Upper lobe of left lung (tissue), 6 donors: ENCODE results near the gene ASIP. TPM values are rescaled to one million over a fixed set of nuclear protein-coding genes. Genes with fewer than 3 reads are reported as not detected.

Source experiments
- ATAC-seq, 2 donors: fragments of 200-7000 bp; cut with Tn5 transposase; one replicate each; pipeline ENCODE4 v1.9.1; 2022; ENCODE audit warnings: mild to moderate bottlenecking in 2 of 2, moderate library complexity in 2 of 2; ENCODE audit not compliant: low FRiP score in 2 of 2
- DNase-seq, 2 donors: peaks; one replicate each; pipeline ENCODE4 v3.0.0-alpha.2; 2019 to 2020
- H3K27ac ChIP-seq, 4 donors: fragments of 200-600 bp; sonication (generic); one replicate each; pipeline ENCODE4 v1.5.1; 2016 to 2019
- H3K27me3 ChIP-seq, 4 donors: fragments of 200-600 bp; sonication (generic); one replicate each; pipeline ENCODE4 v1.5.1; 2017 to 2019
- H3K36me3 ChIP-seq, 4 donors: fragments of 200-600 bp; sonication (generic); one replicate each; pipeline ENCODE4 v1.5.1; 2016 to 2019
- H3K4me1 ChIP-seq, 4 donors: fragments of 200-600 bp; sonication (generic); one replicate each; pipeline ENCODE4 v1.5.1; 2018 to 2019
- H3K4me3 ChIP-seq, 4 donors: fragments of 200-600 bp; sonication (generic); one replicate each; pipeline ENCODE4 v1.5.1; 2017 to 2019; ENCODE audit warnings: mild to moderate bottlenecking in 2 of 4, moderate library complexity in 1 of 4
- H3K9me3 ChIP-seq, 4 donors: fragments of 200-600 bp; sonication (generic); one replicate each; pipeline ENCODE4 v1.5.1; 2018 to 2019
- EP300 ChIP-seq, 4 donors: sonication (generic); formaldehyde crosslinking; IDR thresholded peaks; one replicate each; pipeline ENCODE4 v1.5.1; 2017; ENCODE audit warnings: antibody characterized with exemption in 4 of 4, control low read depth in 2 of 4
- POLR2A ChIP-seq, 4 donors: fragments of 450-650 bp; IDR thresholded peaks; one replicate each; pipeline ENCODE4 v1.5.1; 2016 to 2017; ENCODE audit warnings: antibody characterized with exemption in 4 of 4, mild to moderate bottlenecking in 2 of 4
- POLR2AphosphoS5 ChIP-seq, 2 donors: sonication (generic); formaldehyde crosslinking; IDR thresholded peaks; one replicate each; pipeline ENCODE4 v1.5.1; 2017; ENCODE audit warnings: antibody characterized with exemption in 2 of 2
- whole genome bisulfite sequencing, 2 donors: methylation state at CpG; one replicate each; pipeline ENCODE4 v1.1.5; 2017 to 2018; 5-methylcytosine and 5-hydroxymethylcytosine counted together
- total RNA-seq, 6 donors: library from RNA; depleted of rRNA in 4 of 6; stranded (reverse); fragments of >200 nt in 4 of 6; gene quantifications; one replicate each; pipeline versions ENCODE4 v1.1.0 to v1.2.1, GENCODE V29; 2016 to 2021
- TF ChIP-seq, protein P1 (sequence below), 6 experiments: fragments of 450-650 bp in 4 of 6; fragments of 200-600 bp in 2 of 6; sonication (generic) in 2 of 6; IDR thresholded peaks; one replicate each; pipeline ENCODE4 v1.5.1; 2016 to 2019; ENCODE audit warnings: antibody characterized with exemption in 6 of 6
- donor health status: DM: no; HTN: no; CAD: no; lungs with moderate emphysema.
- donor health status: DM: no; HTN: yes; CAD: no; lungs with severe emphysema.

The ASIP gene
- total RNA-seq, 6 donors from 2014 or later, result 0.47 to 0.54 TPM; not detected in 4

DNA sequence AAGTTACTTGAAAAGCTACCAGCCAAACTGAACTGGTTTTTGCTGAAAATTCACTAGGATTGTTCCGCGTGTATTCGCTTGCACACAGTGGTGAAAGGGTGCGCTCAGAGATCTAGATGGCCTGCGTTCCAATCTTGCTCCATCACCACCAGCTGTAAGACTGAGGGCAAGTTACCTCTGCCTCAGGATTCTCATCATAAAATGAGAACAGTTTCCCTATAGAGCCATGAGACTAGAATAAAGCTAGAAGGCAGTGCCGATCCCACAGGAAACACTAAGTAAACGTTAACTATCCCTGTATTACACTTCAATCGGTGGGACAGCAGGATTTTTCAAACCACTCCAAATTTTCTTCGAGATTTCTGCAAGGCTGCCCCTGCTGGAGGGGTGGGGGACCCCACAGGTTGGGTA is 61.1 kb downstream of the ASIP start:
- Histone ChIP-seq H3K27ac (peak overlapping the region; percentile 81 to 92 (median 88)), H3K4me1 (peaks cover 17 to 31% (median 26%) of the 10 kb centered on the region in 4 donors)

DNA sequence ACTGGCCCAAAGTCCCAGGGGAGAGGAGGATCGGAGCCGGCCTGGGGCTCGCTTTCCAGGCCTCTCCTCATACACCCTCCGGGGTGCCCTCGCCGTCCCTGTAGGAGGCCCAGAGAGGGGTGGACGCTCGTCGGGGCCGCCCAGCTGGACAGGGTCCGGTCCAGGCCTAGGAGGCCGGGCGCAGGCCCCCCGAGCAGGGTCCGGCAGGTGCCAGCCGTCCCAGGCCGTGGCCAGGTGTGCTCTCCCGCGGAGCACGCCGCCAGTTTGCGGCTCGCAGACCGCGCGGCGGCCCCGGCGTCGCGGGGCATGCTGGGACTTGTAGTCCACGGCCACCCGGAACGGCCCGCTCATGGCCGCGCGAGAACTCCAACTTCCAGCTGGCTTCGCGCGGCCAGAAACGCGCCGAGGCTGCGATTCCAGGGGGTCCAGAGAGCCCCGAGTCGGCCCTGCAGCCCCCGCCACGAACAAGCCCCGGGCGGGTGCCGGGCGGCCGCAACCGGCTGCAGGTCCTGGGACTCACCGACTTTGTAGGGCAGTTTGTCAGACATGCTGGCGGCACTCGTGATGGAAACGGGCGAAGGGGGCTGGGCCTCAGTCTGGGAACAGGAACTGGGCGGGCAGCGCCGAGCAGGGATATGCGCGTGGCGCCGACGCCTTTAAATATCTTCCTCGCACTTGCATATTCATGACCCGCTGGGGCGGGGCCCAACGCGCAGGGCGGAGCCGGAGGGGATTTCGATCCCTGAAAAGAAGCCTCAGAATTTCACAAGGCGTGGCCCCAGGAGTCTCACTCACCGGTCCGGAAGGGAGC is 61.7 kb downstream of the ASIP start, which contains the start of gene AHCY:
TSS of gene AHCY (minus strand) at position 633 of the 811 bp plus-strand sequence. CDS start at position 548, 85 bp downstream.
- no peaks in the 10 kb centered on the region for H3K27me3 ChIP-seq
- H3K9me3 ChIP-seq, result no peaks in the 10 kb centered on the region
- H3K36me3 ChIP-seq, result no peaks in the 10 kb centered on the region
- TF ChIP-seq, protein P1, sequence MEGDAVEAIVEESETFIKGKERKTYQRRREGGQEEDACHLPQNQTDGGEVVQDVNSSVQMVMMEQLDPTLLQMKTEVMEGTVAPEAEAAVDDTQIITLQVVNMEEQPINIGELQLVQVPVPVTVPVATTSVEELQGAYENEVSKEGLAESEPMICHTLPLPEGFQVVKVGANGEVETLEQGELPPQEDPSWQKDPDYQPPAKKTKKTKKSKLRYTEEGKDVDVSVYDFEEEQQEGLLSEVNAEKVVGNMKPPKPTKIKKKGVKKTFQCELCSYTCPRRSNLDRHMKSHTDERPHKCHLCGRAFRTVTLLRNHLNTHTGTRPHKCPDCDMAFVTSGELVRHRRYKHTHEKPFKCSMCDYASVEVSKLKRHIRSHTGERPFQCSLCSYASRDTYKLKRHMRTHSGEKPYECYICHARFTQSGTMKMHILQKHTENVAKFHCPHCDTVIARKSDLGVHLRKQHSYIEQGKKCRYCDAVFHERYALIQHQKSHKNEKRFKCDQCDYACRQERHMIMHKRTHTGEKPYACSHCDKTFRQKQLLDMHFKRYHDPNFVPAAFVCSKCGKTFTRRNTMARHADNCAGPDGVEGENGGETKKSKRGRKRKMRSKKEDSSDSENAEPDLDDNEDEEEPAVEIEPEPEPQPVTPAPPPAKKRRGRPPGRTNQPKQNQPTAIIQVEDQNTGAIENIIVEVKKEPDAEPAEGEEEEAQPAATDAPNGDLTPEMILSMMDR (IDR thresholded peaks at IDR 0.05), result peak in 2 of 6 experiments; percentile 11 to 28
- TF ChIP-seq POLR2AphosphoS5 (IDR thresholded peaks at IDR 0.05) (peak; percentile 36 to 90), POLR2A (IDR thresholded peaks at IDR 0.05) (peak in 3 of 4 donors; percentile 65 to 78 (median 72)), EP300 (IDR thresholded peaks at IDR 0.05) (no peak)
- ATAC-seq, result peak; percentile 98 to 99
- H3K4me1 ChIP-seq, result peaks cover 17 to 31% (median 26%) of the 10 kb centered on the region in 4 donors
- WGBS, 2 donors, result 0% methylated on average over 6 to 34 of the region's 79 CpGs
- DNase-seq, result peak; percentile 98 to 99
- H3K27ac ChIP-seq, result peak within 1 kb of the TSS; percentile 81 to 92 (median 88)
- peak within 1 kb of the TSS; percentile 57 to 96 (median 81) for H3K4me3 ChIP-seq

More for the DNA sequence above, 61.1 kb downstream of the ASIP start:
- H3K27me3 ChIP-seq, result no peaks in the 10 kb centered on the region
- H3K36me3 ChIP-seq, result no peaks in the 10 kb centered on the region
- H3K9me3 ChIP-seq, result no peaks in the 10 kb centered on the region
- ATAC-seq (no peak), DNase-seq (no peak)
- 28 to 31% methylated on average over 9 of the region's 9 CpGs for WGBS, 2 donors
- TF ChIP-seq, protein P1 (IDR thresholded peaks at IDR 0.05), result no peak
- TF ChIP-seq EP300 (IDR thresholded peaks at IDR 0.05) (no peak), POLR2A (IDR thresholded peaks at IDR 0.05) (no peak), POLR2AphosphoS5 (IDR thresholded peaks at IDR 0.05) (no peak)
- peak overlapping the region; percentile 57 to 96 (median 81) for H3K4me3 ChIP-seq

DNA sequence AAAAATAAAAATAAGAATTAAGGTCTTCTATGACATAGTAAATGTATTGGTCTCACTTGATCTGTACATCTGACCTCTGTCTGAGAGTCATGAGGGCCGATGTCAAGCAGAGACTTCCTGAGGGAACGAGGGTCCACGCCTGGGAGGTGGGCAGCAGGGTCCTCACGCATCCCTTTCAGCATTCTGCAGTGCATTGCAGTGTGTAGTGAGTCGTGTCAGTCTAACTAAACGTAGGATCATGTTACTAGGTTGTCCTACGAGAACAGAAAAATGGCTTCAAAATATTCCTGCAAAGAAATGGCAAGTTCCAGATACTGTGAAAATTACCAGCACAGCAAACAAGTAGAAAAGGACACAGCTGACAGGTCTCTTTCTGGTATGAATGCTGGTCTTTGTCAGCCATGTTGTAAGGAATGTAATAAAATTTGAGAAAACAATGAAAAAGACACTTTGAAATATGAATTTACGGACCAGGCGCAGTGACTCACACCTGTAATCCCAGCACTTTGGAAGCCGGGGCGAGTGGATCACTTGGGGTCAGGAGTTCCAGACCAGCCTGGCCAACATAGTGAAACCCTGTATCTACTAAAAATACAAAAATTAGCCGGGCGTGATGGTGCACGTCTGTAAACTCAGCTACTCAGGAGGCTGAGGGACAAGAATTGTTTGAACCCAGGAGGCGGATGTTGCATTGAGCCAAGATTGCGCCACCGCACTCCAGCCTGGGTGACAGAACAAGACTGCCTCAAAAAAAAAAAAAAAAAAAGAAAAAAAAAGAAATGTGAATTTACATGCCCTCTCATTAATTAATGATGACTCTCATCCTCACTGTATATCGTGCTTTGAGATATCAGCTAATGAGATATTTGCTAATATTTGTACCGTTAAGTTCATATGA is 64.4 kb downstream of the ASIP start:
- no peak for TF ChIP-seq EP300 (IDR thresholded peaks at IDR 0.05)
- TF ChIP-seq, protein P1 (IDR thresholded peaks at IDR 0.05), result no peak
- no peak for TF ChIP-seq POLR2A (IDR thresholded peaks at IDR 0.05)
- TF ChIP-seq POLR2AphosphoS5 (IDR thresholded peaks at IDR 0.05), result no peak
- no peaks in the 10 kb centered on the region for H3K27me3 ChIP-seq
- H3K4me3 ChIP-seq, result no peak overlapping the region
- H3K27ac ChIP-seq, result no peak overlapping the region
- ATAC-seq (no peak), DNase-seq (peak in 1 of 2 donors; percentile 55)
- 66 to 70% methylated on average over 19 of the region's 19 CpGs for WGBS, 2 donors
- no peaks in the 10 kb centered on the region for H3K36me3 ChIP-seq
- no peaks in the 10 kb centered on the region for H3K9me3 ChIP-seq
- peaks cover 15 to 22% (median 20%) of the 10 kb centered on the region in 4 donors for H3K4me1 ChIP-seq

DNA sequence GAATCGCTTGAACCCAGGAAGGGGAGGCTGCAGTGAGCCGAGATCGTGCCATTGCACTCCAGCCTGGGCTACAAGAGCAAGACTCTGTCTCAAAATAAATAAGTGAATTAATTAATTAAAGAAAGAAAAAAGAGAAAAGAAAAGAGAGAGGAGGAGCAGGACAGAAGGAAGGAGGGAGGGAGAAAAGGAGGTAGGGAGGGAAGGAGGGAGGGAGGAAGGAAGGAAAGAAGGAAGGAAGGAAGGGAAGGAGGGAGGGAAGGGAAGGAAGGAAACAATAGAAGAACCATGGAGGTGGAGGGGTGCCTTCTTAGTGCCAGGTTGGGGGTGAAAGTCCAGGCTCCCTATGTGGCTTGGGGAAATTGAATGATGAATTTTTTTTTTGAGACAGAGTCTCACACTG is 68.5 kb downstream of the ASIP start:
- Histone ChIP-seq H3K27ac (no peak overlapping the region), H3K4me3 (no peak overlapping the region), H3K4me1 (peaks cover 10 to 20% (median 19%) of the 10 kb centered on the region in 4 donors), H3K9me3 (no peaks in the 10 kb centered on the region), H3K27me3 (peaks cover 0 to 13% (median 5%) of the 10 kb centered on the region in 4 donors), H3K36me3 (no peaks in the 10 kb centered on the region)
- WGBS, 2 donors, result 93 to 94% methylated on average over 3 of the region's 3 CpGs
- ATAC-seq (no peak), DNase-seq (no peak)
- TF ChIP-seq POLR2A (IDR thresholded peaks at IDR 0.05), result no peak
